IPS-18c (cell line): Measurements from ENCODE around the gene PHLDA1.
A peak's percentile ranks its signal among the peaks of the same experiment; 100 is the strongest.

Source experiments
- H3K4me3 ChIP-seq: 2 replicates; pipeline ENCODE4 v1.7.0; 2013; ENCODE audit warnings: low read depth, mild to moderate bottlenecking, low read length, moderate library complexity; ENCODE audit not compliant: insufficient read depth
- H3K9me3 ChIP-seq: one replicate; pipeline ENCODE4 v1.6.1; 2013; ENCODE audit warnings: mild to moderate bottlenecking, low read length, moderate library complexity; ENCODE audit not compliant: control insufficient read depth, insufficient read depth

The PHLDA1 gene

DNA sequence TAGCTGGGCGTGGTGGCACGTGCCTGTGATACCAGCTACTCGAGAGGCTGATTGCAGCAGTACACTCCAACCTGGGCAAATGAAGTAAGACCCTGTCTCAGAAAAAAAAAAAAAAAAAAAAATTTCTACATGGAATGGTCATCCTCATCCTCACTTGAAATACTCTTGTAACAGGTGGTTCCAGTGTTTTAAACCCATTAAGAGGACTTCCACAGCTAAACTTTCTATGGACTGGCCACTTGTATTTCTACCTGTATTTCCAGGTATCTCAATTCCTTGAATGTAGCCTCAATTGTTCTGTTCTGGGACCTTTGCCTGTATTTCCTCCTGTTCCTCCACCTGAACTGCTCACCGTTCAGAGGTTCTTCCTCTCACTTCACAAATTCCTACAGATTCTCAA lies 11.8 kb upstream of the PHLDA1 start:
- H3K9me3 ChIP-seq = no peaks in the 10 kb centered on the region
- H3K4me3 ChIP-seq = no peak overlapping the region

DNA sequence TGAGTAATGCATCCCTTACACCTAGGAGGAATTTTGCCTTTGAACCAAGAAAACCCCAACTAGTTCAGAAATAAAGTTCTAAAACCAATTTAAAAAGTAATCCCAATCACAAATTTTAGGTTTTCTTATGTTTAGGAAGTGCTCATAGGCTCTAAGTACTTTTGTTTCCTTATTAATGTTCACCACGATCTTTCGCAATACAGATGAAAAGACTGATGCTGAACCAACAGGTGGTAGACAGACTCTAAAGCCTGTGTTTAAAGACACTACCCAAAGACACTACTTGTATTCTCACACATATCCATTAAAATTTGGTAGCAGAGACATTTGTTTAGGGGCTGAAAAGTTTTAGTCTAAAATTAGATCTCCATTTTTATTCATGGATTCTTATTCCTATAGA lies 10.6 kb upstream of the PHLDA1 start:
- Histone ChIP-seq H3K9me3 (no peaks in the 10 kb centered on the region), H3K4me3 (no peak overlapping the region)

DNA sequence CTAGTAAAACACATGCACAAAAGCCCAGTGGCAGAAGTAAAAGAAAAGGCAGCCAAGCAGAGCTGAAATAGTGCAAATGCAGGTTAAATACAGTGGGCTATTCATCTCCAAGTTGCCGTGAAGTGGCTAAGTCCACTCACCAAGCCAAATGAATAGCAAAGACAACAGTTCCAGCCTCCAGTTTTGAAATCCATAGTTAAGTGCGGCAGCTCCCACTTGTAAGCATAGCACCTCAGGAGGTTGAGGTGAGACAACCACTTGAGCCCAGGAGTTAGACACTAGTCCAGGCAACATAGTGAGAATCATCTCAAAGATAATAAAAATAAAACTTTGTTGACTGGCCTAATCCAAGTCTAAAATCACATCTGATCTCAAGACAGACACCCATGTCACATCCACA lies 9.8 kb upstream of the PHLDA1 start:
- Histone ChIP-seq H3K4me3 (no peak overlapping the region), H3K9me3 (no peaks in the 10 kb centered on the region)

DNA sequence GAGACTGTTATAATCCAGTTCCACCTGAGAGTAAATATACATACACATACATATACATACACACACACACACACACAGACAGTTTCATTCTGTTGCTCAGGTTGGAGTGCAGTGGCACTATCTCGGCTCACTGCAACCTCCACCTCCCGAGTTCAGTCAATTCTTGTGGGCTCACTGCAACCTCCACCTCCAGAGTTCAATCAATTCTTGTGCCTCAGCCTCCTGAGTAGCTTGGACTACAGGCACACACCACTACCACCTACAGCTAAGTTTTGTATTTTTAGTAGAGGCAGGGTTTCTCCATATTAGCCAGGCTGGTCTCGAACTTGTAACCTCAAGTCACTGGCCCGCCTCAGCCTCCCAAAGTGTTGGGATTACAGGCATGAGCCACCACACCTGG lies 8.9 kb upstream of the PHLDA1 start:
- Histone ChIP-seq H3K4me3 (no peak overlapping the region), H3K9me3 (no peaks in the 10 kb centered on the region)

DNA sequence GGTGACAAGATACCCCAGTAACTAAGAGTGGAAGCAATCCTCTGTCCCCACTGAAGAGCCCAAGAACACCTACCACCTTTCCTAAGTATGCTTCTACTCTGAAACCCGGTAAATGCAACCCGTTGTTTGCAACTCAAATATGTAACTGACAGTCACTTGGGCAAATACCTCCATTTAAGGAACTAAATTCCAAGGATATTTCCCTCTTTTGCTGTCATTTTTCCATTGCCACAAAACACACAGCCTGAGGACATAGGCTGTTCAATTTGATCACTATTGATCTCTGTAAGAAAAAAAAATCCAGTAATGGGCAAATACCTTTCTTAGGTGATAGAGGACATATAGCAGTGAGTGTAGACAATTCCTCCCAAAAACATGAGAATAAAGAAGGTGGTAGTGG lies 6.6 kb upstream of the PHLDA1 start:
- no peak overlapping the region for H3K4me3 ChIP-seq

DNA sequence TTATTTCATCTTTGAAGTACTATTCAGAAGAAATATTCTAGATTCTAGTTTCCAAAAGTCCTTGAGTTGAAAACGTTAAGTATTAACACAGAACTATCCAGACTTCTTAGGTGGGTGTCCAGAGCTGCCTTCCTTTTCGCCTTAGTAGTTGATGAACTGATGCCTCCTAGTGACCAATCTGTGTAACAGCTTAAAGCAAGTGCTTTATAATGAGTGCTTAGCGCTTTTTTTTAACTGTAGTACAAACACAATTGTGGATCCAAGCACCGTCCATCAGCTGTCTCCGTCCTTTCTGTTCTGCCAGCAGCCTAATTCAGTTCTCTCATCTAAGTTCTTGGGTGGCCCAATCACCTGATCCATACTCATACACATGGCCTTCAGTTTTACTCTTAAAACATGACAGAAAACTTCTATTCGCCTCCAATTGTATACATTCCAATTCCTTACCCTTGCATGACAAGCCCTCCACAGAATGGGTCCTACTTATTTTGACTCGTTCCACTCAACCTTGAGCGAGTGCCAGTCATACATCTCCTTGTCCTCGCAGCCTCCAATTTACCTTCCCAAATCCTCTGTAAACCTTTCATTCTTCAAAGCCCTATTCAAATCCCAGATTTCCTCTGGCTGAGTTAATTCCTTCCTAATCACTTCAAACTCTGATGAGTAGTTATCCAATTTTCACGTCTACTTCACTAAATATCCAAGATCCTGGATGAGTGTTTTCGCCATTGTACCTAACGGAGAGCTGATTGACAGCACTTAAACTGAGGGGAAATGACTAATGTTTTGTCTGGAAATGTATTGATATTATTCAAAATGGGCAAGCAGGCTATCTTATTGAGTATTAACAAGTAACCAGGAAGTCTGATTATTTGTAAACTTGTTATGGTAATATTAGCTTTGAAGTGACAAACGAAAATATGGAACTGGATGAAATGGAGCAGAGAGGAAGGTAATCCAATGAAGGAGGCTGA lies 5.8 kb upstream of the PHLDA1 start:
- H3K9me3 ChIP-seq = no peaks in the 10 kb centered on the region
- no peak overlapping the region for H3K4me3 ChIP-seq

More for the DNA sequence above, 6.6 kb upstream of the PHLDA1 start:
- no peaks in the 10 kb centered on the region for H3K9me3 ChIP-seq

DNA sequence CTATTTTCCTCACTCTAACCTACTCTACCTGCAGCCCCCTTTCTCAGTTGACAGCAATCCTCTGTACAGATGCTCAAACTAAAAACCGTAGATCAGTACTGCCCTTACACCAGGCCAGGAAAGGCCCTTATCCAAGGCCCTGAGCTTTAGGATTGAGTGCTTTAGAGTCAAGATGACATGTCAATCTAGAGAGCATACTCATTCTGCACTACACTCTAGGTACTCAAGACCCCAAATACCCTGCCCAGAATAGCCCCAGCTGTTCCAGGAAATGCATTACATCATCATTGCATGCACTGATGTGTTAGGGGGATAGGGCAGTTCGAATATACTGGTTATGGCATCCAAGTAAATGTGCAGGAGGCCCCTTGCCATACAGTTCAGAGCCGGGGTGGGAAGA lies 3.5 kb upstream of the PHLDA1 start:
- Histone ChIP-seq H3K4me3 (no peak overlapping the region), H3K9me3 (no peaks in the 10 kb centered on the region)

DNA sequence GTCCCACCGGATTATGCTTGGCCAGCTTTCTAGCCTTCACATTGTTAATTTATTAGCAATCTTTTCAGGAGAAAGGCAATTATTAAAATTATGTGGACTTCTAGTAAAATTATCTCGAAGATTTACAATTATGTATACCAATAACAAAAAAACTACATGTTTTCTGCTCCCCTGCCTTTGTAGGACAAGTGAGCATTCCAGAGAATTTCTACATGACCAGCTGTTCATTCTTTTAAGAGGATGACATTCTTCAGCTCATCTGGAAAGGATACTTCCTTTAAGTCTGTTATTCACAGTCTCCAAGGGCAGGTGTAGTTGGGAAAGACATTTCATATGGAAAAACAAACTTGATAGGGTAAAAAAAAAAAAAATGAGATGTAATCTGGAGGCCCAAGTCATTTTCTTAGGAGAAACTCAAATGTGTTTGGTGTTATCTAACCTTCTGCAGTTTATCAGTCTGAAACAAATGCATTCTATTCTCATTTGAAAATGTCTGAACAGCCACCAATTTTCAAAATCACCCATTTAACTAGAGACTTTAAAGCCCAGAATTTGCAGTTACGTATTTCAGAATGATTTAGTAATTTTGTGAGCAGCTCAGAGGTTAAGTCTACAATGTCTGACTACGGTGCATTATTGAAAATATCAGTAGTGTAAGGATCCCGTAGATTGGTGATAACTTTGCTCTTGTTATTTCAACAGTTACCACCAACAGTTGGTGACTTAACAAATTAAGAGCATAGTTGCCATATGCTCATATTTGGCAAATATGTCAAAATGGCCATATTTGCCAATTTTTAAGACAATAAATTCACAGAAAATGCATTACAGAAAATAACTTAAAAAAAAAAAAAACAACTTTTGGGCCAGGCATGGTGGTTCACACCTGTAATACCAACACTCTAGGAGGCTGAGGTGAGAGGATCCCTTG lies 1.8 kb upstream of the PHLDA1 start:
- H3K4me3 ChIP-seq = peak overlapping the region; percentile 85; the same call in 1 of the 2 replicates

DNA sequence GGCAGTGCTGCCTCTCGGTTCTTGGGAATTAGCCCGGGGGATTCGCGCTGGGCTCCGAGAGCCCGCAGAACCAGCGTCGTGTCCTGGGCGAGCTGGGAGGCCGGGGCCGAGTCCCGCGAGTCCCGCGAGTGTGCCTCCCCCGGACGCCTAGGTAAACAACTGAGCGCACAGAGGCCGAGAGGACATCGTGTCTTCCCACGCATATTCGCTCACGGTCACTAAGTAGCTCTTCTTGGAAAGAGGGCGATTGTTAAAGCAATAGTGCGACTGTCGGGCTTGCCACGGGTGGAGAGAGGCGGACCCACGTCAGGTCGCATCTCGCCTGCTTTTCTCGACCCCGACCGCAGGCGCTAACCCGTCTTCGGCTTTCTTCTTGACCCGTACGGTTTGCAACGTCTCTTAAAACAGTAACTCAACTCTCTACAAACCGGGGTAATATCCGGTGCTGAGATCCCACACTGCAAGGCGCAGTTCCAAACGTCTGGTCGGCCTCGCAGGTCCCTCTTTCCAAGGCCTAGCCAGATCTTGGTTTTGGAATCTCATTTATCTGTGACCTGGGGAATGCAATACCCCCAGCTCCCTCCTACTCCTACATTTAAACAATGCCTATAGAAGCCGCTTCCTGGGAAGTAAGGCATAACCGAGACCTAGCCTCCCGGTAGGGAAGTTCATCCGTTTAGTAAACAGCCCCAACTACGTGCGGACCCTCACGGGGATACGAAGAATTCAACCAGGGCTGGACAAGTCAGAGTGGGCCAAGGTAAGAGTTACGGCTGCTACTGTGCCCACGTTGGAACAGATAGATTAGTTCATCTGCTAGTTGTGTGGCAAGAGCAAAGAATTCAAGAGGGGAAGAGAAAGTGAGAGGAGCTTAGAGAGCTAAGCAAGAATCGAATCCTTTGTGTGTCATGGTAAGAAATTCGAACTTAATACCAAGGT lies 736 bp upstream of the PHLDA1 start:
- Histone ChIP-seq H3K4me3 (peak overlapping the region; percentile 85), H3K9me3 (no peaks in the 10 kb centered on the region)

More for the DNA sequence above, 1.8 kb upstream of the PHLDA1 start:
- no peaks in the 10 kb centered on the region for H3K9me3 ChIP-seq

DNA sequence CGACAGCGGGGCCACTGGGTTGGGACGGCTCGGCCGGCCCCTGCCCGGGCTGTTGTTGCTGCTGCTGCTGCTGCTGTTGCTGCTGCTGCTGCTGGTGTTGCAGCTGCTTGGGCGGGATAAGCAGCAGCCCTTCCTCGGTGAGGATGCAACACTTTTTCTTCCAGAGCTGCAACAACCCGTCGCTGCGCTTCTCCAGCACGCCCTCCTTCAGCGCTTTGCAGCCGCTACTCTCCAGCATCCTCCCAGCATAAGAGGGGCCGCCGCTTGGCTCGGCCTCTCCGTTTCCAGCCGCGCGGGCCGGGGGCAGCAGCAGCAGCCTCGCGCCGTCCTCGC lies 529 bp downstream of the PHLDA1 start:
- no peaks in the 10 kb centered on the region for H3K9me3 ChIP-seq
- peak overlapping the region; percentile 85 for H3K4me3 ChIP-seq

DNA sequence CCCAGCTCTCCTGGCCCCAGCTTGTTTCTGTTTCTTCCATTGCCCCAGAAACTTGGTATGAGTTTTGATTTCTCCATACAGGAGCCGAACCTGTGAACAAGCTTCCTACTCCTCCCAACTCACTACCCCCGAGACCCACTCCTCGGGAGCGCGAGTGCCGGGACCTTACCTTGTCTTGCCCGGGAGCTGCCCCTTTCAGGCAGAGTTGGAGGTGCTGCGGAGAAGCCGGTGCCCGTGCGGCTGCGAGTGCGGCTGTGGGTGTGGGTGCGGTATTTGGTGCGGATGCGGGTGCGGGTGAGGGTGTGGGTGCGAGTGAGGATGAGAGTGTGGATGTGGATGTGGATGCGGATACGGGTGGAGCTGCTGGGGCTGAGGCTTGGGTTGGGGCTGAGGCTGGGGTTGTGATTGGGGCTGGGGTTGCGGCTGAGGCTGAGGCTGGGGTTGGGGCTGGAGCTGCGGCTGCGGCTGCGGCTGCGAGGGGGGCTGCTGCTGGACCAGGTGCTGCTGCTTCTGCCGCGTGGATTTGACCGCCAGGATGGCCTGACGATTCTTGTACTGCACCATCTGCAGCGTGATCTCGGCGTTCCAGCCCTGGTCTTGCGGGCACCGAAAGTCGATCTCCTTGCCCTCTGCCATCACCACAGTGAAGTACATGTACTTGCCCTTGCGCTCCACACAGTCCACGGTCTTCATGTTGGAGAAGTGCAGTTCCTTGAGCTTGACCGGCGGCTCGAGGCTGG lies 1.1 kb downstream of the PHLDA1 start:
- Histone ChIP-seq H3K4me3 (peak overlapping the region; percentile 85), H3K9me3 (no peaks in the 10 kb centered on the region)

DNA sequence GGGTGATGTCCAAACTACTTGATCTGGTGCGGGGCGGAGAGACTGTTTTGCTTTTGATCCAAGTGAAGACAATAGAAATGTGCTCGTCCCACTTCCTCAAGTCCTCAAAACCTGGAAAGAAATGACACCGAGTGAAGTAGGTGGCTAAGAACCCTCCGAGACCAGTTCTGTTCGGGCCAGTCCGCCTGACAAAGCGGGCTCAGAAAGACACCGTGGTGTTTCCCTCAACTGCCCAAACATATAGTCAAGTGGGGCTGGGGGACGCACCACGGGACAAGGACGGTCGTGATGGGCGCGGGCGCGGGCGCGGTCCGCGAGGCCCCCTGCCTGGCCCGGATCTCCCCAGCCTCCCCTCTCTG lies 1.6 kb downstream of the PHLDA1 start:
- Histone ChIP-seq H3K4me3 (peak overlapping the region; percentile 85), H3K9me3 (no peaks in the 10 kb centered on the region)

DNA sequence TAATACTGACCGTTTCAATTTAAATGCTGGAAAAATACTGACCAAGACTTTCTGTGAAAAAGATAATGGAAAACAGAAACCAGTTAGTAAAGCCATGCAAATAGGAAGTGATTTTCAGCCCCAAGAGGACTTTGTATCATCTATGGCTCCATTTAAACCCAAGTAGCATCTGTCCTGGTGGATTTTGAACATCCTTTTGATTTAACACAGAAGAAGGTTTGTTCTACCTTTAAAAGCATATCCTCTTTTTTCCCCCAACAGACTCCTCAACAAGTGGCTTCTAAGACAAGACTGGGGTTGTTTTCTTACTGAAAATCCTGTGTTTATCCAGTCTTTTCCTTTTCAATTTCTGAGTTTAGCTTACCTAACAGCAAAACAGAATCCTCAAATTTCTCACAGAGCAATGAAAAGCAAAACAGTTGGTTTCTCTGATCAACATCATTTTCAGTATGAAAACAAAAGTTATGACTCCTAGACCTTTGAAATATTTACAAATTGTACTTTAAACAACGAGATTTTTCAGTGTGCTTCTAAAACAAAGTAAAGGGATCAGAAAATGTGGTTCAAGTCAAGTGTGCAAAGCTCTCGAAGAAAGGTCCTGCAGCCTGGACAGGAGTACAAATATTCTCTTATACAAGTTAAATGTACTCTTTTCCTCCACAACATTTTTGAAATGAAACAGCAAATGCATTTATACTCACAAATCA lies 2.9 kb downstream of the PHLDA1 start:
- H3K9me3 ChIP-seq = no peaks in the 10 kb centered on the region
- H3K4me3 ChIP-seq = peak overlapping the region; percentile 39

DNA sequence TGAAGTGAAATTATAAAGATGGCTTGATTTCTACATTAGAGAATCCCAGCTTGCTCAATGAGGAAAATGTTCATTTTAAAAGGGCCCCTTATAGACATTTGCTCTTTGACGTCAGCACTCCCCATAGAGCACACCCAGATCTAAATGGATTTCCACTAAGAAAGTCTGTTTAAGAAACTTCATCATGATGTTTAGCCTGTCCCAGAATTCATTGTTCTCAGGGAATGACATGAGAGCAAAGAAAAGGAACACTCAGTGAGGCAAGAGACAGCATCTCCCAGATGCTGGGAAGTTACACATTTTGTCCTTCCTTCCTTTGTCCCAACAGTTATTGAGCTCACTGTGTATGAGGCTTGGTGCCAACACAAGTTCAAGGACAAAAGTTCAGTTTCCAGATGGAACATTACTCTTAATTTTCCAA lies 4.9 kb downstream of the PHLDA1 start:
- no peak overlapping the region for H3K4me3 ChIP-seq

DNA sequence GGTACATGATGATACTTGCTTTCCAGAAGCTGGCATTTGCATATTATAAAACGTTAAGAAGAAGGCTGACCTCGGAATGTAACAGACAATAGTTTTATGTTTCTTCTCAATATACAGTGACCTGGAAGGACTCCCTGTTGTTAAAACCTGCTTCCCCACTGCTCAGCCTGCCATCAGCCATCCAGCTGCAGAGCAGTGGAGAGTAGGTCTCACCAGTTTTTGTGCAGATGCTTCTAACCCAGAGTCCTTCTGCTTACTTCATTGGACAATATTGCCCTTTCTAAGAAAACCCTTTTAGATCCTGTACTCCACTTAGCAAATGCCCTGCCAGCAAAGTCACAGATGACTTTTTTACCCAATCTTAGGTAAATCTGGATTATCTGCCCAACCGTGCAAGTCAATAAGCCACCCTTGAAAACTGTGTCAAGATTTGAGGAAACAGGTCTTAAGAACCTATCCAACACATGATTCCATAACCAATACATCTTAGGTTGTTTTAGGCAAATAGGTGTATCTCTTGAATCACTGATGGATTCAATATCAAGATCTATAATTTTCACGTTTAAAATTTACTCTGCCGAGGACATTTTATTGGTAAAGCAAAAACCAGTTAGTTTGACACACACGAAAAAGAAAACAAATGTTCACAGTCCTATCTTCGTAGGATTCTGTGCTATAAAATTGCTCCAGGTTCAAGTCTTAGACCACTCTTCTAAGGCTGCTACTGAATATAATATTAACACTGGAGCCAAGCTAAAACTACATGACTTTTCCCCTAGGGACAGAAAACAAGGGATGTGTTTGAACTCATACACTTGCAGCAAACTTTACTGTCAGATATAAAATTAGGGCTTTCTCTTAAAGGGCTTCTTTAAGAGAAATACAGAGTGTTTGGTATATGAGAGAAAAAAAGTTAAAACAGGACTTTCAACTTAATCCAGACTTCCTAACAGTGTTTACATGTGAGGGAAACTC lies 5.7 kb downstream of the PHLDA1 start:
- no peaks in the 10 kb centered on the region for H3K9me3 ChIP-seq
- no peak overlapping the region for H3K4me3 ChIP-seq

More for the DNA sequence above, 4.9 kb downstream of the PHLDA1 start:
- H3K9me3 ChIP-seq = no peaks in the 10 kb centered on the region
